Heart left ventricle (tissue), 13 donors: ENCODE results near the gene KLHL29.

Experiments used
- CTCF ChIP-seq, 12 donors: fragments of 200-600 bp; sonication (generic) in 4 of 12; IDR thresholded peaks; one replicate each; pipeline versions ENCODE4 v1.5.0 to v1.8.0; 2018 to 2022; ENCODE audit warnings: antibody characterized with exemption in 12 of 12, mild to moderate bottlenecking in 5 of 12
- POLR2A ChIP-seq, 2 donors: fragments of 450-650 bp; IDR thresholded peaks; one replicate each; pipeline ENCODE4 v1.6.1; 2017; ENCODE audit warnings: antibody characterized with exemption in 2 of 2, mild to moderate bottlenecking in 2 of 2, moderate library complexity in 2 of 2
- donor health status: ischemic (EF 13 %, LVEDD 7.1; RV severe dilation, severe dysfunction).
- donor health status: DM: no; HTN: yes; CAD: no.
- donor health status: DM: no; HTN: no; CAD: no.
- donor health status: ischemic (EF 25% LVEDD 6.9; RV normal size, moderate dysfunction).
- donor health status: ischemic (EF 25% LVEDD 5.7; RV mildly dilated, moderate dysfunction).
- donor health status: ischemic (EF 35%, LVEDD 5.7; RV mildly dilated, moderate dysfunction).
- donor health status: nonischemic (EF 11% LVEDD 7.7; RV severe dilation, severe dysfunction).
- donor health status: DM: yes; HTN: yes; CAD: no.
- donor health status: PGD.
- donor health status: ischemic (EF 29% LVEDD 5.4; RV normal size, mild dysfunction).
- donor health status: nonischemic (EF 23%, LVEDD 6.1; RV moderate dilation, normal function).

GRCh38 chr2:23447405-23447804 lies 62.4 kb downstream of the KLHL29 start:
- TF ChIP-seq CTCF (IDR thresholded peaks at IDR 0.05) (no peak), POLR2A (IDR thresholded peaks at IDR 0.05) (no peak)
